Colonic mucosa (tissue), 4 donors: ENCODE measurements around the gene ANXA9. TPM values are rescaled to one million over a fixed set of nuclear protein-coding genes. Genes with fewer than 3 reads are reported as not detected.

Experiments used
- DNase-seq: peaks from one replicate; pipeline ENCODE4 v3.0.0-alpha.2; 2020
- H3K27ac ChIP-seq: fragments of 200-600 bp; one replicate; pipeline ENCODE4 v1.8.0; 2021
- H3K27me3 ChIP-seq: fragments of 200-600 bp; one replicate; pipeline ENCODE4 v1.8.0; 2021
- H3K36me3 ChIP-seq: fragments of 200-600 bp; one replicate; pipeline ENCODE4 v1.8.0; 2021
- H3K4me1 ChIP-seq: fragments of 200-600 bp; one replicate; pipeline ENCODE4 v1.8.0; 2021; ENCODE audit warnings: mild to moderate bottlenecking
- H3K4me3 ChIP-seq: fragments of 200-600 bp; one replicate; pipeline ENCODE4 v1.8.0; 2021
- H3K9ac ChIP-seq, 2 donors: one replicate each; pipeline ENCODE4 v1.7.0; 2013; ENCODE audit warnings: control low read depth in 2 of 2, low read depth in 2 of 2, low read length in 2 of 2
- H3K9me3 ChIP-seq: fragments of 200-600 bp; one replicate; pipeline ENCODE4 v1.8.0; 2021
- intact Hi-C: fragments of 100-400 bp; cut with DNase I; formaldehyde crosslinking; loops from one replicate; pipeline ENCODE4 v1.14.1; 2022
- total RNA-seq, 2 donors: library from RNA; stranded (reverse); fragmentation: NEBNext Ultra II Directional in 1 of 2; extraction: Animal tissue kit (Norgen Biotek cat#: 25700) in 1 of 2; gene quantifications; one replicate each; pipeline ENCODE4 v1.2.1, GENCODE V29; 2021
- TF ChIP-seq, protein P1 (sequence below): fragments of 200-600 bp; IDR thresholded peaks from one replicate; pipeline ENCODE4 v1.8.0; 2022; ENCODE audit warnings: antibody characterized with exemption, mild to moderate bottlenecking
- donor health status: healthy.
- donor health status: DM: no; HTN: no; CAD: no.
- donor health status: DM: no; HTN: no; CAD: no.

ANXA9 gene
- total RNA-seq, 2 donors from 2014 or later = 0.40 to 0.53 TPM

DNA sequence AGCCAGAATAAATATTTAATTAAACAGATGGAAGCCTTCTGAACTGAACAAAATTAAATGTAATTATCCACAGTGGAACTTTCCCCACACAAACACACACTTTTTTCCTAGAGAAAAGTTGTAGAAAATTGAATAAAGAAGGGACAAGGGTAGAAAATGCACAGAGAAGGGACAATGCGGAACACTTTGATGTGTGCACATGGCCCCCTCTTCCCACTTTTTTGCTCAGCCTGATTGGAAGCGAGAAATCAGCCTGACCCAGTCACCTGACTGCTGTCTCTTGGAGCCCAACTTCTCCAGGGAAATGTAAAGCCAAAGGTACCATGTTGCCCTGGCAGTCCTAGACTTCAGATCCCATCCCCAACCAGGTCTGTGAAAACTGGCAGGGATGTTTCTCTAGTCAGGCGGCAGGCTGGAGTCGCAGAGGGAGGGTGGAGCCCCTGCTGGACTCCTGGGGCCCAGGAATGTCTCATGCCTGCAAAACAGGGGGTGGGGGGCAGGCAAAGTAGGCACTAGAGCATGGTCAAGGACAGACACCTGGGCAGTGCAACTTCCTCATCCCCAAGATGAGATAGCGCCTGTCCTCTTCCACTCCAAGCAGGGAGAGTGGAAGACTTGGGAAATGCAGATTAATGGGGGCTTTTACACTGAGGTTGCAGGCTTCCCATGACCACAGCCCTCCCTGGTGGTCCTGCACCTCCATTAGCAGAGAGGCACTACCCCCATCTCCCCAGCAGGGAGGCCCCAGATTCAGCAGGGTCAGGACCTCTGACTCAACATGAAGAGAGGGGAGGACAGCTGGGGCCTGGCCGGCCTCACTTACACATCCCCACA, 10.3 kb upstream of the ANXA9 start:
- intact Hi-C loops = loop anchor here (10.0 kb wide), 1 partner anchor 47 kb away; the partner anchor contains the start of gene SETDB1
- Histone ChIP-seq H3K4me1 (peaks cover 23% of the 10 kb centered on the region), H3K36me3 (peaks cover 10% of the 10 kb centered on the region), H3K9me3 (no peaks in the 10 kb centered on the region), H3K9ac (peak overlapping the region; percentile 36 to 84), H3K4me3 (peak overlapping the region; percentile 83), H3K27me3 (no peaks in the 10 kb centered on the region), H3K27ac (peak overlapping the region; percentile 79)
- TF ChIP-seq, protein P1, sequence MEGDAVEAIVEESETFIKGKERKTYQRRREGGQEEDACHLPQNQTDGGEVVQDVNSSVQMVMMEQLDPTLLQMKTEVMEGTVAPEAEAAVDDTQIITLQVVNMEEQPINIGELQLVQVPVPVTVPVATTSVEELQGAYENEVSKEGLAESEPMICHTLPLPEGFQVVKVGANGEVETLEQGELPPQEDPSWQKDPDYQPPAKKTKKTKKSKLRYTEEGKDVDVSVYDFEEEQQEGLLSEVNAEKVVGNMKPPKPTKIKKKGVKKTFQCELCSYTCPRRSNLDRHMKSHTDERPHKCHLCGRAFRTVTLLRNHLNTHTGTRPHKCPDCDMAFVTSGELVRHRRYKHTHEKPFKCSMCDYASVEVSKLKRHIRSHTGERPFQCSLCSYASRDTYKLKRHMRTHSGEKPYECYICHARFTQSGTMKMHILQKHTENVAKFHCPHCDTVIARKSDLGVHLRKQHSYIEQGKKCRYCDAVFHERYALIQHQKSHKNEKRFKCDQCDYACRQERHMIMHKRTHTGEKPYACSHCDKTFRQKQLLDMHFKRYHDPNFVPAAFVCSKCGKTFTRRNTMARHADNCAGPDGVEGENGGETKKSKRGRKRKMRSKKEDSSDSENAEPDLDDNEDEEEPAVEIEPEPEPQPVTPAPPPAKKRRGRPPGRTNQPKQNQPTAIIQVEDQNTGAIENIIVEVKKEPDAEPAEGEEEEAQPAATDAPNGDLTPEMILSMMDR = no peak
- DNase-seq = no peak

DNA sequence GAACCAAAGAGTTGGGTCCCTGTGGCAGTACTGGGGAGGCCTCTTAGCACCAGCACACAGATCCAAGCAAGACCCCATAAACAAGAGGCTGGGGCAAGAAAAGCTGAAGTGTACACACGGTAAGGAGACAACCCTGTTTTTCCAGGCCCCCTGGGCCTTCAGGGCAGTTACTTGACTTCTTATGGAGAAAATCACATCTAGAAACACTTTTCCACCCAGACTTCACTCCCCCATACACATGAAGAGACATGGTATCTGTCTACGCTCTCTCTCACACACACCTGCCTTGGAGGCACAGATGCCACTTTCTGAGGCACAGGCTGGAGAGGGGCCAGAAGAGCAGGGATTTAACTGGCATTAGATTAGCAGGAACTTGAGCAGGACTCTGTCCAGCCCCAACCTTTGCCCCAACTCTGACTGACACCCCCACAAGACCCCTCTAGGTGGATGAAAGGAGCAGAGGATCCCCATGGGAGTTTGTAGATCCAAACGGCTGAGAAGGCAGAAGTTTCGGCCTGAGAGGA, 9.6 kb upstream of the ANXA9 start:
- Histone ChIP-seq H3K27ac (peak overlapping the region; percentile 79), H3K4me3 (peak overlapping the region; percentile 83), H3K9me3 (no peaks in the 10 kb centered on the region), H3K27me3 (no peaks in the 10 kb centered on the region), H3K9ac (peak overlapping the region; percentile 36 to 84), H3K36me3 (peaks cover 4% of the 10 kb centered on the region), H3K4me1 (peaks cover 25% of the 10 kb centered on the region)
- intact Hi-C loops = loop anchor here (10.0 kb wide), 1 partner anchor 48 kb away; the partner anchor contains the start of gene SETDB1
- no peak for DNase-seq
- TF ChIP-seq, protein P1 = no peak

DNA sequence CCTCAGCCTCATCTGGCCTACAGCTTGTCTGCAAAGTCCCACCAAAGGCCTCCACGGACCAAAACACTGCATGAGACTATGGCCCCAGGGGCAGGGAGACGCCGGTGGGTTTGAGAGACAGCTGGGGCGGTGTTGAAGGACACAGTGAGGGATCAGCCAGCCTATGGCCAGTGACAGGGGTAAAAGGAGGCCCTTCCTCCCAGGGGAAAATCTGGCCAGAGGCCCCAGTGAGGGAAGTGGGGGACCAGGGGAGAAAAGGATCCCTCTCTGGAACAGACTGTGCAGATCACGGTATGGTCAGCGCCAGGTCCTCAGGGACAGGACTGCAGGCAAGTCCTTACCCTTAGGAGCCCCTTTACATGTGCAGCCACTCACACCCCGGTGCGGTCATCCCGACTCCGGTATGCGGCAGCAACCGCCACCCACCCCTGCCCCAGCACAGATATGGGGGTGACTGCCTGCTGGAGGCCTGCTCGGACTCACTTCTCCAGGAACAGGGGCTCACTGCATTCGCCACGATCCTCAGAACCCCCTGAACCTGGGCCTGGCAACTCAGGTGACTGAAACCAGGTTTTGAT, 8.7 kb upstream of the ANXA9 start:
- intact Hi-C loops = loop anchor here (10.0 kb wide), 1 partner anchor 49 kb away; the partner anchor contains the start of gene SETDB1
- TF ChIP-seq, protein P1 = no peak
- peaks cover 28% of the 10 kb centered on the region for H3K4me1 ChIP-seq
- peak overlapping the region; percentile 84 to 95 for H3K9ac ChIP-seq
- H3K36me3 ChIP-seq = no peaks in the 10 kb centered on the region
- H3K4me3 ChIP-seq = peak overlapping the region; percentile 83
- H3K27me3 ChIP-seq = no peaks in the 10 kb centered on the region
- no peaks in the 10 kb centered on the region for H3K9me3 ChIP-seq
- no peak for DNase-seq
- H3K27ac ChIP-seq = peak overlapping the region; percentile 79

DNA sequence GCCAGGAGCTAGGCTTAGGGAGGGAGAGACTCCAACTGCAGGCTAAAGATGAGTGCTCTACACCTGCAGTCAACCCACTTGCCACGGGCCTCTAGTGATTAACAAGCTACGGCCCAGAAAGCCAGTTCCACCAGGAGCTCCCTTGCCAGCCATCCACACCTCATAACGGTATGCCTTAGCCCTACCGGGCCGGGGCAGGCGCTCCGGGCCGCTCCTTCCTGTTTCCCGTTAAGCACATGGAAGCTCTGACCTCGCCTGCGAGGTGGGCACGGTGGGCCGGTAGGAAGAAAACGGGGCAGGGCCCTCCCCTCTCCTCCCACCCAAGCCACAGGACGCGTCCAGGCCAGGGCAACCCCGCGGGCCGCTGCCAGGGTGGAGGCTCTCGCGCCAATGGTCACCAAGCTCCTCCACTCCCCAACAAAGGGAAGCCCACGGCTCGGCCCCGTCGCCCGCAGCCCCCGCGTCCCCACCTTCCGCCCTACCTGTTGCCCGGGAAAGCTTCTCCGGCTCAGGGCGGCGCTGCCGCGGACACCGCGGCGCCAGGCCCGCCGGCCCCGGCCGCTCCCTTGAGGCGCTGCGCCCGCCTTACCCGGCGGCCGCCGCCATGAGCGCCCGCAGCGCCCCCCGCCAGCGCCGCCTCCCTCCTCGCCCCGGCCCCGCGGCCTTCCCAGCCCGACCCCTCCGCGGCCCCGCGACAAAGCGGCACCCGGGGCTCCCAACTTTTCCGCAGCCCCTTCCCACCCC, 8.1 kb upstream of the ANXA9 start:
- Histone ChIP-seq H3K36me3 (no peaks in the 10 kb centered on the region), H3K4me3 (peak overlapping the region; percentile 83), H3K9me3 (no peaks in the 10 kb centered on the region), H3K27ac (peak overlapping the region; percentile 79), H3K27me3 (no peaks in the 10 kb centered on the region), H3K9ac (peak overlapping the region; percentile 84 to 95), H3K4me1 (peaks cover 30% of the 10 kb centered on the region)
- DNase-seq = peak; percentile 55
- TF ChIP-seq, protein P1 = no peak
- intact Hi-C loops = loop anchor here (10.0 kb wide), 1 partner anchor 49 kb away; the partner anchor contains the start of gene SETDB1
